Nephron (organoid): ENCODE data around the gene ZNF625.

ENCODE experiments used
- H3K27ac Mint-ChIP-seq, 3 experiments: 2 replicates each; pipeline ENCODE4 v1.8.0; 2020; ENCODE audit warnings: mixed read lengths in 3 of 3, mild to moderate bottlenecking in 2 of 3, moderate library complexity in 1 of 3
- H3K27me3 Mint-ChIP-seq: 2 replicates; pipeline ENCODE4 v1.8.0; 2021; ENCODE audit warnings: low read depth, mild to moderate bottlenecking, moderate library complexity, mixed read lengths
- H3K36me3 Mint-ChIP-seq: 2 replicates; pipeline ENCODE4 v1.8.0; 2020; ENCODE audit warnings: low read depth, mixed read lengths
- H3K4me1 Mint-ChIP-seq: 2 replicates; pipeline ENCODE4 v1.8.0; 2020; ENCODE audit warnings: mixed read lengths
- H3K4me3 Mint-ChIP-seq, 3 experiments: 2 replicates each; pipeline ENCODE4 v1.8.0; 2020; ENCODE audit warnings: mild to moderate bottlenecking in 3 of 3, mixed read lengths in 3 of 3, moderate library complexity in 2 of 3
- H3K9me3 Mint-ChIP-seq: 2 replicates; pipeline ENCODE4 v1.8.0; 2020; ENCODE audit warnings: mixed read lengths
- TF ChIP-seq, protein P1 (sequence below), 3 experiments: fragments of 200-600 bp; sonication (generic); IDR thresholded peaks; one replicate each; pipeline ENCODE4 v1.5.0; 2021; ENCODE audit warnings: antibody characterized with exemption in 3 of 3; ENCODE audit not compliant: unreplicated experiment in 3 of 3

ZNF625 gene

DNA sequence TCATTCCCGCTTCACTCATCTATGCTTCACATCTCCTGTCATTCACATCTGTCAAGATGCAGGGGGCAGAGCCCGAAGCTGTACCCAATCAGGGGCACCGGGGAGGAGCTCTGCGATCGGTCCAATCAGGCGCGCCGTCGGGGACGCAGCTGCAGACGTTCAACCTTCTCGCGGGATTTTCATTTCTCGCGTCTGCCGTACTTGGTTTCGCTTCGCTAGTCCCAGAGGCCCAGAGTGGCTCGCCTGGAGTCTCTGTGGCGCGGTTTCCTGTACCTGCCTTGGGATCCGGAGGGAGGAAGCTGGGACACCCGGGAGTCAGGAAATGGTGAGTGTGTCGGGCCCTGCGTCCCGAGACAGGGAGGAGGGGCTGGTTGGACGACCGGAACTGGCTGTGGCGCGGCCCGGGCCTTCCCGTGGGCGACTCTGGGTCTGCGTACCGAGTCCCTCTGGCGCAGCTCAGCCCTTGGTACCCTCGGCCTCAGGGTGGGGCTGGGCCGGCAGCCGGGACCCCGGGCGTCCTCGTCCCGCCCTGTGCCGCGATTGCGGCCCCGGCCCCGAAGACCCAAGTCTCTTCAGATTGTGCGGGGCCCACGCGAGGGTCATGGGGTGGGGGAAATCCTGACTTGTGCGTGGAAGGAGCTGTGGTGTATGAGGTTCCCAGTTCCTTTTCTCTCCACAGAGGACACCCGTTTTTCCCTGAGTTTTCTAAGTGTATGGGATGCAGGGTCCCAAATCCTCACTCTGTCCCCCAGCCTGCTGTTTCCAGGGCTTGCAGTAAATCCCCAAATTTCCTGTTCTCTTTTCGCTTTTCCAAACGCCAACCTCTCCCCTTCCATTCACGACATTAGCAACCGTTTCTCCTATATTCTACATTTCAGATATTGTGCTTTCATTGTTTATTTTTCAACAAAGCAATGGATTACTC lies 6.6 kb upstream of the ZNF625 start, which contains the start of gene ZNF136:
ZNF136 (plus strand) TSS at position 215 of the 925 bp plus-strand sequence; CDS start at position 323, 108 bp downstream.
- TF ChIP-seq, protein P1, sequence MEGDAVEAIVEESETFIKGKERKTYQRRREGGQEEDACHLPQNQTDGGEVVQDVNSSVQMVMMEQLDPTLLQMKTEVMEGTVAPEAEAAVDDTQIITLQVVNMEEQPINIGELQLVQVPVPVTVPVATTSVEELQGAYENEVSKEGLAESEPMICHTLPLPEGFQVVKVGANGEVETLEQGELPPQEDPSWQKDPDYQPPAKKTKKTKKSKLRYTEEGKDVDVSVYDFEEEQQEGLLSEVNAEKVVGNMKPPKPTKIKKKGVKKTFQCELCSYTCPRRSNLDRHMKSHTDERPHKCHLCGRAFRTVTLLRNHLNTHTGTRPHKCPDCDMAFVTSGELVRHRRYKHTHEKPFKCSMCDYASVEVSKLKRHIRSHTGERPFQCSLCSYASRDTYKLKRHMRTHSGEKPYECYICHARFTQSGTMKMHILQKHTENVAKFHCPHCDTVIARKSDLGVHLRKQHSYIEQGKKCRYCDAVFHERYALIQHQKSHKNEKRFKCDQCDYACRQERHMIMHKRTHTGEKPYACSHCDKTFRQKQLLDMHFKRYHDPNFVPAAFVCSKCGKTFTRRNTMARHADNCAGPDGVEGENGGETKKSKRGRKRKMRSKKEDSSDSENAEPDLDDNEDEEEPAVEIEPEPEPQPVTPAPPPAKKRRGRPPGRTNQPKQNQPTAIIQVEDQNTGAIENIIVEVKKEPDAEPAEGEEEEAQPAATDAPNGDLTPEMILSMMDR (IDR thresholded peaks at IDR 0.05; ENCODE audit: unreplicated experiment in 3 of 3), result no peak
- Mint-ChIP-seq H3K9me3 (peaks cover 4% of the 10 kb centered on the region), H3K4me1 (peaks cover 15% of the 10 kb centered on the region), H3K4me3 (peak within 1 kb of the TSS; percentile 94 to 98 (median 95)), H3K27ac (peak within 1 kb of the TSS; percentile 86 to 99 (median 98)), H3K27me3 (no peaks in the 10 kb centered on the region), H3K36me3 (peaks cover 33% of the 10 kb centered on the region)

DNA sequence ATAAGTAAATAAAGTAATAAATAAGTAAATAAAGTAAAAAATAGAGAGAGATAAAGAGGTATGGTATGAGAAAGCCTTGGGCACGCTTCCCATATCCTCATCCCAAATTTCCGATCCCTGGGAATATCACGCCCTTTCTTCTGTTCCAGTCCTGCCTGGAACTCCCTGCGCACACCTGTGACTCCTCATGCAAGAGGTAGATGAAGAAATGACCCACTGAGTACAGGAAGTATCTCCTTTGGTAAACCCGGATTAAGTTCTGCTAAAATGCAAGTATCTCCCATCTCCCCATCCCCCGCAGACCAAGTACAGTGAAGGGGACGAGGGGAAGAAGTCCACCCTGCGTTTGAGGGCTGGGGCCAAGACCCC lies 6.0 kb upstream of the ZNF625 start:
- Mint-ChIP-seq H3K27ac (peak overlapping the region; percentile 86 to 99 (median 98)), H3K36me3 (peaks cover 28% of the 10 kb centered on the region), H3K9me3 (peaks cover 4% of the 10 kb centered on the region), H3K4me1 (peaks cover 15% of the 10 kb centered on the region), H3K27me3 (no peaks in the 10 kb centered on the region), H3K4me3 (peak overlapping the region; percentile 94 to 98 (median 95))
- TF ChIP-seq, protein P1 (IDR thresholded peaks at IDR 0.05; ENCODE audit: unreplicated experiment in 3 of 3), result no peak

DNA sequence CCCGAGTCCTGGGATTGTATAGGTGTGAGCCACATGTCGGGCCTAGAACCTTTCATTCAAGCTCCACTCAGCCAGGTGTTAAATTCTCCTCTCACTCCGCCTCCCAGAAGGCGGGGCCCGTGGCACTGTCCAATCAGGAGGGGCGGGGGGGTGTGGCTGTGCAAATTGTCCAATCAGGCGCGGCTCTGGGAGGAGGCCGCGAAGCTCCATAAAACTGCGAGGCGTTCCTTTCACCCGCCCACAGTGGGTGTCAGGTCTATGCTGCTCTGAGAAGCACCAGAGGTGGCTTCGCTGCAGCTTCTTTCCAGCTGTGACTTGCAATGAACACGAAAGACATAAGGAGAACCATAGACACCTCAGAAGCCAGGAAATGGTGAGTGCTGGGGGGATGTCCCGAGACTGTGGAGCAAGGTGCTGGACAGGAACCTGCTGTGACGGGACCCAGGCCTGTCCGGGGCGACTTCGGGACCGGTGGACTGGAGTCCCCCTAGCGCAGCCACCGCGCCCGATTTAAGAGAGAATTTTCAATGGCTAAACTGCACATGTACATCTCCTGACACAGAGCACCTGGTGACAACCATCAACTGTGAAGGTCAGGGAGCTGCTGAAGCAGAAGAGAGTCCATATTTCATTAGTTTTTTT lies 3.4 kb upstream of the ZNF625 start:
- no peaks in the 10 kb centered on the region for H3K27me3 Mint-ChIP-seq
- peaks cover 17% of the 10 kb centered on the region for H3K36me3 Mint-ChIP-seq

DNA sequence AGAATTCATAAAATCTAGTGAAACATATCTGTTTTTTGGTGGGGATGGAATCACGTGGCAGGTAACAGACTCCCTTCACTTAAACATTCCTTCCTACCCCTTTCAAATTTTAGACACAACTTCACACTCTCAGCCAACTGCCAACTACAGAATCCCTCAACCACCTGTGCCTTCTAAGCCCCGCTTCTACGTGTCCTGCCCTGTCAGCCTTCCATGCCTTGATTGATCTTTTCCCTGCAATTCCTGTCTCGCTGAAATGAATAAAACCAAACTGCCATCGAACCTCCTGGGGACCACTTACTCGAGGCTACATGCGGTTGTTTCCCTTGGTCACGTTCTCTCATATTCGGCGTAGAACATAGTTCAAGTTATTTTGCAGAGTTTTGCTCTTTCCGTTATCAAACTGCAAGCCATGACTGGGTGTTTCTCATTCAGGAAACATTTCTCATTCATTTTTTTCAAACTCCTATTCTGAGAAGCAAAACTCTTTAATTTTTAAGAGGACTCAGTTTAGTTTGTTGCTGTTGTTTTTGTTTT lies 1.1 kb downstream of the ZNF625 start:
- Mint-ChIP-seq H3K27me3 (no peaks in the 10 kb centered on the region), H3K27ac (peak overlapping the region; percentile 34 to 99 (median 77)), H3K4me1 (peaks cover 6% of the 10 kb centered on the region), H3K36me3 (peaks cover 58% of the 10 kb centered on the region), H3K9me3 (peaks cover 30% of the 10 kb centered on the region), H3K4me3 (peak overlapping the region; percentile 97 to 98 (median 97))
- TF ChIP-seq, protein P1 (IDR thresholded peaks at IDR 0.05; ENCODE audit: unreplicated experiment in 3 of 3), result no peak

More for the DNA sequence above, 3.4 kb upstream of the ZNF625 start:
- H3K27ac Mint-ChIP-seq, result no peak overlapping the region
- H3K9me3 Mint-ChIP-seq, result peaks cover 4% of the 10 kb centered on the region
- peaks cover 15% of the 10 kb centered on the region for H3K4me1 Mint-ChIP-seq
- peak overlapping the region in 2 of 3 experiments; percentile 9 to 28 for H3K4me3 Mint-ChIP-seq
- TF ChIP-seq, protein P1 (IDR thresholded peaks at IDR 0.05; ENCODE audit: unreplicated experiment in 3 of 3), result no peak

DNA sequence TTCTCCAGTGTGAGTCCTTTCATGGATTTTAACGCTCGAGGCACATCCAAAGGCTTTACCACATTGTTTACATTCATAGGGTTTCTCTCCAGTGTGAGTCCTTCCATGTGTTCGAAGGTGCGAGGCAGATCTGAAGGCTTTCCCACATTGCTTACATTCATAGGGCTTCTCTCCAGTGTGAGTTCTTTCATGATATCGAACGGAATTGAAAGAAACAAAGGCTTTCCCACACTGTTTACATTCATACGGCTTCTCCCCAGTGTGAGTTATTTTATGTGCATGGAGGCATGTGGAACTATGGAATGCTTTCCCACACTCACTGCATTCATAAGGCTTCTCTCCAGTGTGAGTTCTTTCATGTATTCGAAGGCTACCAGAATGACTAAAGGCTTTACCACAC lies 11.2 kb downstream of the ZNF625 start:
- Mint-ChIP-seq H3K9me3 (peaks cover 38% of the 10 kb centered on the region), H3K36me3 (peaks cover 95% of the 10 kb centered on the region), H3K27me3 (peaks cover 3% of the 10 kb centered on the region), H3K27ac (no peak overlapping the region), H3K4me3 (no peak overlapping the region), H3K4me1 (peaks cover 14% of the 10 kb centered on the region)
- TF ChIP-seq, protein P1 (IDR thresholded peaks at IDR 0.05; ENCODE audit: unreplicated experiment in 3 of 3), result no peak
